HG03064 (cell line): ENCODE results near the gene FLT3.
"Not testable (repeated sequence)": the region's sequence is repeated elsewhere in the genome, so short reads cannot be mapped to it uniquely, and the experiment has no call there.

Experiments
- ATAC-seq: cut with Tn5 transposase; IDR thresholded peaks from one replicate; pipeline ENCODE4 v1.9.1; 2021; ENCODE audit warnings: low read depth; ENCODE audit not compliant: unreplicated experiment

Gene FLT3

DNA sequence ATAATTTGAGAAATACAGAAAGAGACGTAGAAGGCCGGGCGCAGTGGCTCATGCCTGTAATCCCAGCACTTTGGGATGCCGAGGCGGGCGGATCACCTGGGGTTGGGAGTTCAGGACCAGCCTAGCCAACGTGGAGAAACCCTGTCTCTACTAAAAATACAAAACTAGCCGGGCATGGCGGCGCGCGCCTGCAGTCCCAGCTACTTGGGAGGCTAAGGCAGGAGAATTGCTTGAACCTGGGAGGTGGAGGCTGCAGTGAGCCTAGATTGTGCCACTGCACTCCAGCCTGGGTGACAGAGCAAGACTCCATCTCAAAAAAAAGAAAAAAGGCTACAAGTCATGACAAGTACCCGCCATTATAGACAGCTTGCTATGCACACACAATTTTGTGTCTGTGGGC, 95.4 kb downstream of the FLT3 start:
- not testable (repeated sequence) for ATAC-seq

DNA sequence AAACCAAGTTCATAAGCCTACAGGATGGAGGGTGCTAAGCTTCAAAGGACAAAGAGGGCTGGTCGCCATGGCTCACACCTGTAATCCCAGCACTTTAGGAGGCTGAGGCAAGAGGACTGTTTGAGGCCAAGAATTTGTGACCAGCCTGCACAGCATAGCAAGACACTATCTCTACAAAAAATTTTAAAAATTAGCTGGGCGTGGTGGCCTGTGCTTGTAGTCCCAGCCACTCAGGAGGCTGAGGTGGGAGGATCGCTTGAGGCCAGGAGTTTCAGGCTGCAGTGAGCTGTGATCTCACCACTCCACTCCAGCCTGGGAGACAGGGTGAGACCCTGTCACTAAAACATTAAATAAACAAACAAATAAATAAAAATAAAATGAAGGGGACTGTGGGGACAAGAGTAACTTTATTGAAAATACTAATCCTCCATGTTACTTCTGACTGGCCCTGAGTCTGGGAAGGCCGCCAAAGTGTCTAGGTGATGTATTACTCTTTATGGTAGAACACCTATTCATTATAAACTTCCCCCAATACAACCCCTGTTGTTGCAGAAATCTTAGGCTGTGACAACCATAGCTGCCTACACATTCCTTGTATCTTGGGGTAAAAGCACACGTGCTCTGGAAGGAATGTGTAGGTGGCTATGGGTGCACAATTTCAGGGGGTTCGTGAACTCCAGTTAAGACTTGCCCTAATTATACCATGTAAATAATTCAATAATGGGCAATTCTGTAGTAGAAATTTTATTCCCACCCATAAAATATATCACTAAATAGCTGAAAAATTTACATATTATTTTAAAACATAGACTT, 97.3 kb downstream of the FLT3 start:
- no peak for ATAC-seq

DNA sequence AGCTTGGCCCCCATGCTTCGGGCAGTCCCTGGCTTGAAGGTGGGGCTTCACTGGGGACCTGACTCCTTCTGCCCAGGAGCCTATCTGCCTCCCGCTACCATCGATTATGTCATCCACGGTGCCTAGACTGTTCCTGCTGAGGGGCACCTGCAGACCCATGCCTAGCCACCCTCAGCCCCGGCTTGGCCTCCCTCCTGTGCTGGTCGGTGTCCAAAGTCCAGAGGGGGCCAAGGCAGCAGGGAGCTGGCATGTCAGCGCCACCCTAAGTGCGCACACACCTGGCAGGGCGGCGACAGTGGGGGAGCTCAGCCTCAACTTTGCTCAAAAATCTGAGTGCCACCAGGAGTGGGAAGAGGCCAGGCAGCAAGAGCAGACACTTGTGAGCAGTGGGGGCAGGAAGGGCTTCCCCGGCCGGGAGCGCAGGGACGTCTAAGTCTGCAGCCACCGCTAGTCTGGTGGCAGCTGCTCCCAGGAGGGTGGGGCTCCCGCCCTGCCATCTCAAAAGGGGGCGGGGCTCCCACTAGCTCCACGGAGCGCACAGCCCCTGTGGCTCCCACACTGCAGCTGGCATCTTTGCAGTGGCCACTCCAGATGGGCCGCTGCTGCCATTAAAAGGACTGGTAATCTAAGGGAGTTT, 98.4 kb downstream of the FLT3 start:
- no peak for ATAC-seq

DNA sequence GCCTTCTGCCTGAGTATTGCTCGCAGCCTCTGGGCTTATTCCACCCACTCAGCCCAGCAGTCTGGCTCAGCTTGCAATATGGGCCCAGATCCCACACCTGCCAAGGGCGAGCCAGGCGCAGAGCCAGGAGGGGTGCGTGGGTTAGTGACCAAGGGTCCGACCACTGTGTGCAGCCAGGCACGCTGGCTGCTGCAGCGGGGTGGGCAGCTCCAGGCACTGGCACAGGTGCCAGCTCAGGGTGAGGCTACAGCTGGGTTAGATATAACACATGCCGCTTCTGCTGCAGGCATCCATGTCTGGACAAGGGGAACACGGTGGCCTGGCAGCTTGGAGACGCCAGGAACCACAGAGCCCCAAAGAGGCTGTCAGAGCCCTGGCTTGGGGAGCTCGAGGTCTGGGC, 99.3 kb downstream of the FLT3 start:
- ATAC-seq = no peak

DNA sequence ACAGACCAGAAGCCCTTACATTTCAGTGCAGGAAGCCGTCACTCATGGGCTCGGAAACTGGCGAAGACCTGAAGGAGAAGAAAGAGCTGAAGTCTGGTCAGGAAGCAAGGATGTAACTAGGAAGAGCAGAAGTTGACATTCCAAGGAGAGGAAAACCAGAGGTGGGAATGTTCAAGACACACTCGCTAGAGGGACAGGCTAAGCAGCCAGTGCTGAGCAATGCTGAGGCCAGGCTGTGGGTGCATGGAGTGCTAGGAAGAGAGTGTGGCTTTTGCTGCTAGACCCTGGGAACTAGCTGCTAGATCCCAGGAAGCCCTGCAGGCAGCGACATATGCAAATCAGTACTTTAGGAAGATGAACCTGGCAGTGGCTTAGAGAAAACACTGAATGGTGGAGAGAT, 99.8 kb downstream of the FLT3 start:
- no peak for ATAC-seq

DNA sequence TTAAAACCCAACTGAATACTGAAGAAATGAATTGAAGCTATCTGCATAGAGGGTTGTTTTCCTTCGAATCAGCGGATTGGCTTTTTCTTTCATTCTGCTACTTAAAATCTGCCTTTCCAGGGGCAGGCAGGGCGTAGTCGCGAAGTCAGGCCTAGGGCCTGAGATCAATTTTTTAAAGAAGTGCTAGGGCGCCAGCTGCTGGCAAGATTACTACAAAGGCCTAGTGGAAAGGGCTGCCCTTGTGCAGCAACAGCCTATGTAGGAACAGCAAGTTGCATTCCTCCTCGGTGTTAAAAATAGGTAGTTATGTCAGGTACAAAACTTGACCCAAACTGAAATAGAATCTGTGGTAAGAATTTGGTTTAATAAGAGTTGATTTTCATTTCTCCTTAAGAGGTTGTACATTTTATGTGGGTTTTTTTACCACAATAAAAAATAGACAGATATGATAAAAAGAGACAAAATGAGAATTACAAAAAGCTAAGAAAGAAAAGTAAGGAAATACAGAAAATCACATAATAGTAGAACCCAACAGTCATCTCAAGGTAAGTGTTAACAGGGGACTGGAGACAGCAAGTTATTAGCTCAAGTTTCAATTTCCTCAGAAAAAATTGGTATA, 102.4 kb downstream of the FLT3 start:
- ATAC-seq = no peak

DNA sequence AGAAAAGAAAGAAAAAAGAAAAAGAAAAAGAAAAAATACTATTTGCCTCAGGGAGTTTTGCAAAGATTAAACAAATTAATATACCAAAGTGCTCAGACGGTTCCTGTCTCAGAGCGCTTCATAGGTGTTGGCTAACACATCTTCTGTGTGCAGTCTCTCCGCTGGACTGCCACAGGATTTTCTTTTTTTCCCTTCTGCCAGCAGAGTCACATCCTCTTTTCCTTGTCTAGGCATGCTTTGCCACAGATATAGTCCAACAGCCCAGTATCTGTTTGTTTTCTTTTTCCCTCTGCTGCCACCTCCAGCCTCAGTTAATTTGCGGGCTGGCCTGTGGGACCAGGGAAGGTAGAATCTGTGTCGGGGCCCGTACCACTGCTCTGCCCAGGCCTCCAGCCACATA, 108.5 kb downstream of the FLT3 start:
- ATAC-seq = no peak

DNA sequence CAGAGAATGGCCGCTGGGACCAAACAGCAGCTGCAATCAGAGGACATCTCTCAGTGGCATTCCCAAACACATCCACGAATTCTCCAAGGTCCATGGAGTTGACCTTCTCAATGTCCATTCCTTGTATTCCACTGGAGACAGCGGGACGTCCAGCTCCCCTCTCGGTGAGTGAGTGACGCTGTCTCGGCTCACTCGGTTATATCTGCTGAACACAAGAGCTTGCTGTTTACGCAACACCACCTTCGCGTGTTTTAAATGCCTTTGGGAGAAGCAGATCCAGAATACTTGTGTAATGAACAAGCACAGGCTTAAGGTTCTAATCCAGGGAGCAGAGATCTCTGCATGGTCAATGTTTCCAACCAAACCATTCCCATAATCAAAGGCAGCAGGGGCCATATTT, 111.9 kb downstream of the FLT3 start, which contains the start of gene URAD:
TSS of gene URAD (minus strand) at position 174 of the 400 bp plus-strand sequence. CDS start at position 118, 56 bp downstream.
- no peak for ATAC-seq

DNA sequence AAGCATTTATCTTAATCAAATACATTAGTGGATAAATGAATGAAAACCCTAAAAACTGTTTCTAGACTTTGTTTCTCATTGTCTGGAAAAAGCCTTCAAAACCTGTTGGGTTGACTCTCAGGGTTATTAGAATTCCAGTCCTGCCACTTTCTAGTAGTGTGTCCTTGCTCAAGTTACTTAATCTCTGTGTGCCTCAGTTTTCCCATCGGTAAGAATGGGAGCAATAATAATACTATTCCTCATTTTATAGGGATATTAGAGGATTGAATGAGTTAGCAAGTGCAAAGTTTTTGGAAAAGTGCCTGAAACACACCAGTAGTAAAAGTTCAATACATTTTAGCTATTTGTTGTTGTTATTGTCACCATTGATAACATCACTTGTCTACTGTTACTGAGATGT, 114.8 kb downstream of the FLT3 start:
- no peak for ATAC-seq

DNA sequence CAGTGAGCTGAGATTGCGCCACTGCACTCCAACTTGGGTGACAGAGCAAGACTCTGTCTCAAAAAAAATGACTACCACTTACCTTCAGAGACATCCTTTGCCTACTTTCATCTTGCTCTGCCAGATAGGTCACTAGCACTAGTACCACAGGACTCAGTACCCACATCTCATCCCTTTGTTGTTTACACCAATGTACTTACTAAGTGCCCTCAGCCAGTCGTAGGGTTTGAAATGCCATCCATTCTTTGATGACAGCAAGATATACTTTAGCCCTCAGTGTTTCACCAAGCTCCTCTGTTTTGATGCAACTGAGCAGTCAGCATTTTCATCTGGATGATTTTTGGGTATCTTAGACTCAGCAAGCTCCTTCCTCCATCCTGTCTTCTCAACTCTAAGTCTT, 118.0 kb downstream of the FLT3 start:
- no peak for ATAC-seq

DNA sequence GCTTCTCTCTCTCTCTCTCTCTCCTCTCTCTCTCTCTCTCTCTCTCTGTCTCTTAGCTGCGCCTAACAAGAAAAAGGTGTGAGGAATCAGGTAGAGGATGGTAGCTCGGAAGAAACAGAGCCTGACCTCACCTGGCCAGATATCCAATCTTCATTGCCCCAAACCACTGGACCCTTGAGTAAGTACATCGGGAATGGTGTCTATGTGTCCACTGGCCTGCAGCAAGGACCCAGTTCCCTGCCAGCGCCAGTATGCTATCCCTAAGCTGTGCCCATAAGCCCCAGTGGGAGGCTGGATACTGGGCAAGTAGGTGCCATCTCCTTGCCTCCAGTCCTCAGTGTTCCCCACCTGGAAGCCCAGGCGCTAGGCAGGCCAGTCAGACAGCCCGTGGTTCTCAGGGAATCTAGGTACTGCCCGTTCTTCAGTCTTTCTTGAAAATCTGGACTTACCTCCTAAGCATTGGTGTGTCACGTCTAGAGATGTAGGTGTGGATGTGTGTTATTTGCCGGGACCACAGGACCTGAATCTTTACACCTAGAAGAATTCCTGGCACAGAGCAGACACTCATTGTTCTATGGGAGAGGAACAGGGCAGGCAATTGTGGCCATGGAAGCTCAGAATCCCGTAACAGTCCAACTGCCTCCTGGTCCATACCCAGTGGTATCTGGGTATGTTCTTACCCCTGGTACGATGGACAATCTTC, 119.2 kb downstream of the FLT3 start:
- no peak for ATAC-seq

DNA sequence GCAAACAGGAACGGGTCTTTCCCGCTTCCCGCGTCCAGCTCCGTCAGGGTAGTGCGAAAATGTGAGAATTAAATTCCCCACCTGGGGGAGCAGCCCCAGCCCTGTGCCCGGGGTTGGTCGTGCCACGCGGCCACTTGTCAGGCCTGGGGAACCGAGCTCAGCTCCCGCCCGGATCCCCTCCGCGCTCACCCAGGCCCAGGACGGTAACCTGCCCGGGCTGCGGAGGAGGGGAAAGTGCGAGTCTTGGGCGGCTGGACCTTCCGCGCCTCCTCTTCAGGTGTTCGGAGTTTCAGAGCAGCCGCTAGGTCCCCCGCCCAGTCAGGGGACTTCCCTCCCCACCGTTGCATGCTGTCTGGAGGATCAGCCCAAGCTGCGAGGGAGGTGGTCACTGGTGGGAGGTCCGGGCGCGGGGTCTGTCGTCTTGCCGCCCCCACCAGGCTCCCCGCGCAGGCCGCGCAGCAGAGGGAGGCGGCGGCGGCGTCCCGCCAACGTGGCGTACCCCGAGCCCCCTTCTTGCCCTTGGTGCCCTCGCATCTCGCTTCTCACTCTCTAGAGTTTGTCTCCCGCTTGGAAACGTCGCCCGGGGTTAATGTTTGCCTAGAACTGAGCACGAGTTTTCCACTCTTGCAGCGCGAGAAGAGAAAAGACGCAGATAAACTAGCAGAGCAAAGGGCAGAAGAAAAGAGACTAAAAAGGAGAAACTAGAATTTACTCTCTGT, 119.9 kb downstream of the FLT3 start:
- ATAC-seq = no peak

DNA sequence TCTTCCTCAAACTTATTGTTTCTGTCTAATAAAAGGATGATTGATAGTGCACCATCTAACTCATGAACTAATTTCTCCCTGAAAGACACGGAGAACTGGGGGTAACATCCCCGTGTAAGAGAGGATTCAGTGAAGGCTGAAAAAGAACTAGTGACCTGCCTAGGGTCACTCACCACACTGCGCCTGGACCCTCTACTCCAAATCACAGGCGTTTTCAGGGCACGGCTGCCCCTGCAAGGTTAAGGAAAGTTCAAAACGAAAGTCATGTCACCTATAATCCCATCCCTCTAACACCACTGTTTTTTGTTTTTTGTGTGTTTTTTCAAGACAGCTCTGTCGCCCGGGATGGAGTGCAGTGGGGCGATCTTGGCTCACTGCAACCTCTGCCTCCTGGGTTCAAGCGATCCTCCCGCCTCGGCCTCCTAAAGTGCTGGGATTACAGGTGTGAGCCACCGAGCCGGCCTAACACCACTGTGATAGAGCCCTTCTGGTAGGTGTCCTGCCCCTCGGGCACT, 120.6 kb downstream of the FLT3 start:
- ATAC-seq = no peak

DNA sequence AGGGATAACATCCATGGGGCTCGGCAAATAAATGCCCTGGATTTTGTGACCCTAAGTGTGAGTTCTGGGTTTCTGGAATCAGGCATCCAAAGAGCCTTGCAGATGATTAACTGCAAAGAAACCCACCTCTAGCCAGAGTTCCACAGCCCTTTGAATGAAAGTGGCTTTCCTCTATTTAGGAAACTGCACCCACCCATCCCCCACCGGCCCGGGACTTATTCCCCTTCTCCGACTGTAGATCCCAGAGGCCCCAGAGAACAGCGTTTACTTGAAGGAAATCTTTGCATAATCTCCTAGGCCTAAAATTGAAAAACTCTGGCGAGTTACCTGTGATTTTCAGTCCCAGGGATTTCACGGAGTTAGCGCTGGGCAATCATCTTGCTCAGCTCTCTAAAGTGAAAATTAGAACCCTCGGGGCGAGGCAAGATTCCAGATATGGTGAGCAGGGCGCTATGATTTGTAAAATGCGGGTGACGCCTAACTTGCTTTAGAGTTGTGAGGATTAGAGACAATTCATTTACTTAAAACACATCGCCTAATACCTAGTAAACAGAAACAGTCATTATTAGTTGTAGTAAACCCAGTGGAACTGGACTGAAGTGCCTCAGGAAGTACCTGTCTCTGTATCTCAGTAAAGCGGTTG, 121.3 kb downstream of the FLT3 start:
- no peak for ATAC-seq

DNA sequence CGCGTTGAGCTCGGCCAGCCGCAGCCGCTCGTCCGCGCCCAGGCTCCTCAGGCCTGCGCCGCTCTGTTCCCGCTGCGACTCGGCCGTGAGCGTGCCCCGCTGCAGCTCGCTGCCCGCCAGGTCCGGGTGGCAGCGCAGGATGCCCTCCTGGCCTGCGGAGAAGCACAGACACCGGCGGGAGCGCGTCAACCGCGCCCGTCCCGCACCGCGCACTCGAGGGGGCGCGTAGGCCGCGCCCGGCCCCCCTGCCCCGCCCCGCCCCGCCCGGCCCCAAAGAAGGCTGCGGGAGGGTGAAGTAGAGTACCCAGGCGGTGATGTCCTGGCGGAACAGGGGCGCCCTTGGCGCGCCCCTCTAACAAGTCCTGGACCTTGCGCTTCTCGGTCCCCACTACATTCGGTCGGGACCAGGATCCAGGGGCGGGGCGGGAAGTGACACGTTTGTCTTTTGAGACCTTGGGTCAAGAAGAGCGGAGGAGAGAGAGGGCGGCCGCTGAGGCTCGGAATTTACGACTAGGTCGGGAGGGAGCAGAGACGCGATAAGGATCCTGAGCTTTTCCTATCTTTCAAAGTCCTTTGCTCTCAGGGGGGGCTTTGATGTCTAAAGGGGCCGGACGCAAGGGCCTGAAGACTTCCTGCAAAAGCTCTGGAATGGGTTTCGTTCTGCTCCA, 121.9 kb downstream of the FLT3 start:
- no peak for ATAC-seq

DNA sequence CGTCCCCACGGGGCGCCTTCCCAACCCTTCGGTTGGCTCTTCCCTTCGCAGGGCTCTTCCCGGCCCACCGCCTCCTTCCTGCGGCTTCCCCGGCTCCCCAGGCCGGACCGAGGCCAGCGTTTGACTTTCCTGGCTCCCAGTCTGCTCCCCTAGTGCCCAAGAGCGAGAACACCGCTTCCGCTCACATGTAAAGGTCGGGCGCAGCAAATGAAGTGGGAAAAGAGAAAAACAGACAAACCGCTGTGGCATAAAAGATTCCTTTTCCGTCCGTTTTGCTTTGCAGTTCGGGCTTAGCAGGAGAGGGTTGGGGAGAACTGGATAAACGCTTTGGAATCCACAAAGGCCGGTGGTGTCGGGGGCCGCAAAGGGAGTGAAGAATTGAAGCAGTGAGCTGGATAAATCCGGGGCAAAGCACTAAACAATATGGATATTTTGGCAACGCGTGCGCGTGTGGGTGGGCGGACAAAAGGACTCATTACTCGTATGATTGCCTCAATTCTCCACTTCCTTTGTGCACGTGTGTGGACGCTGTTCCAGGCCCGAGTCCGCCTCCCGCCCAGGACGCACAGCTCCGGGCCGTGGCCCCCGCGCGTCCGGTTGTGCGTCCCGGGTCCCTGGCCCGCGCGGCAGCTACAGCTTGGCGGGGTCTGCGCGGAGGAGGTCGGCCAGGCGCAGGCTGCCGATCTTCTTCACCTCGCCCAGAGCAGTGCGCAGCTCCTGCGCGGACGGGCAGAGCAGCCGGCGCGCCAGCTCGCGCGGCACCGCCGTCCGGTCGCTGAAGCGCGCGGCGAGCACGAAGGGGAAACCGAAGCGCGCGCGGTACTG, 122.7 kb downstream of the FLT3 start:
- ATAC-seq = no peak

DNA sequence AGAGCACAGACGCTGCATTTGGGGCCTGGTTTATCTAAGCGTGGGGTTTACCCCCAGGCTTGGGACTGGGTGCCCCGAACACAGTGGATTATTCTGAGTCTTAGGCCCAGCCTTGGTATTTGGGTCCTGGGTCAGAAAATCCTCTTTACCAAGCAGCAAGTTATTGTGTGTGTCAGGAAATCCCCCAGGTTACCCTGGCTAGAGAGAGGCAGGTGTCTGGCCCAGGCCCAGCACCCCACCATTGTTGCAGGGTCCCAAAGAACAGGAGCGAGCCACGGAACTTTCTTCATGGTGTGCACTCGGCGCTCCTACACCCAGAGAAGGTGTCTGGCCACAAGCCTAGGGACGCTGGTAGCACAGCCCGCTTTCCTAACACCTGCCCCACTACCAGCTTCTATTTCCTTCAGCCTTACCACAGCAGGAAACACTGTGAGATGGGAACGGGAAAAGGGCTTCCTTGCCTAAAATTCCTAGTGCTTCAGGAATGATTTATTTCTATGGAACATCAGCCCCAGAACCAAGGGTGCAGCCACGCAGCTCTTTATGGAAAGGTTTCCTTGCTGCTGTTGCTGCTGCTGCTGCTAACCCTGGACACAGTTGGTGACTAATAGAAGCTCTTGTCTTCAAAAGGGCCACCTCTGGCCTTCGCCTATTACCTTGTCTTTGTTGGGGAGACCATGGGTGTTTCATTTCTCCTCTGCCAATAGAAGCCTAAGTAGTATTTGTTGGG, 123.8 kb downstream of the FLT3 start:
- no peak for ATAC-seq
